GM12875 (cell line): ENCODE results near the gene SH3D21.

ENCODE experiments used
- H3K4me3 ChIP-seq: one replicate; pipeline ENCODE4 v1.5.1; 2011; ENCODE audit warnings: low read depth, low read length, control low read depth
- CTCF ChIP-seq: IDR thresholded peaks from 2 replicates; pipeline ENCODE4 v1.5.1; 2011; ENCODE audit warnings: low read depth, mild to moderate bottlenecking, control low read depth, inconsistent platforms, low read length, moderate library complexity, borderline replicate concordance; ENCODE audit not compliant: insufficient read depth

Gene SH3D21

GRCh38 chr1:36306210-36306901, at the start of gene SH3D21:
TSS of gene SH3D21 (plus strand) at chr1:36306368. CDS start at chr1:36306421, 53 bp downstream.
- peak; percentile 5; the same call in 1 of the 2 replicates for TF ChIP-seq CTCF
- H3K4me3 ChIP-seq, result peak within 1 kb of the TSS; percentile 72

GRCh38 chr1:36256558-36257374, 49.4 kb upstream of the SH3D21 start:
- no peak overlapping the region for H3K4me3 ChIP-seq
- no peak for TF ChIP-seq CTCF

- TF ChIP-seq CTCF, result no peak
- no peak overlapping the region for H3K4me3 ChIP-seq
These were observed 48.8 kb upstream of the SH3D21 start for GRCh38 chr1:36257375-36257767.

GRCh38 chr1:36258960-36259344, 47.2 kb upstream of the SH3D21 start:
- TF ChIP-seq CTCF, result no peak
- no peak overlapping the region for H3K4me3 ChIP-seq

GRCh38 chr1:36268981-36269380, 37.2 kb upstream of the SH3D21 start:
- H3K4me3 ChIP-seq, result no peak overlapping the region
- TF ChIP-seq CTCF, result no peak

- no peak overlapping the region for H3K4me3 ChIP-seq
These were observed 36.7 kb upstream of the SH3D21 start for GRCh38 chr1:36269408-36269838.

More at GRCh38 chr1:36269408-36269838, 36.7 kb upstream of the SH3D21 start:
- no peak for TF ChIP-seq CTCF
